ENCODE data around the gene CLDN2. TPM values are rescaled to one million over a fixed set of nuclear protein-coding genes. Genes with fewer than 3 reads are reported as not detected.

Gene CLDN2
- total and polyA plus RNA-seq, 10 of the 15 experiments (the other 5 are each of a cell fraction or from before 2014, with no cell fraction given), result 0.06 TPM; not detected in 9

DNA sequence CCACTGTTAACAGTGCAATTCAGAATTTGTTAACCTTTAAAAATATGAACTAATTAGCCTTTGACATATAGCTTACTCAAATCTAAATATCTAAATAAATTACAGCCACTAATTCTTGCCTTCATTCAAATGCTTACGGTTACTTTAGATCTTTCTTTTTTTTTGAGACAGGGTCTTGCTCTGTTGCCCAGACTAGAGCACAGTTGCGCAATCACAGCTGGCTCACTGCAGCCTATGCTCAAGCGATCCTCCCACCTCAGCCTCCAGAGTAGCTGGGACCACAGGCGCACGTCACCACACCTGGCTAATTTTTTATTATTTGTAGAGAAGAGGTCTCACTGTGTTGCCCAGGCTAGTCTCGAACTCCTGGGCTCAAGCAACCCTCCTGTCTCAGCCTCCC, 31.0 kb downstream of the CLDN2 start:
- in situ Hi-C loops (cut with MboI), result no loop called here
- SMC1A ChIA-PET (ENCODE audit: uncharacterized antibody, unreplicated experiment), result interaction anchor here (1.0 kb wide), 1 partner anchor 13 kb away, joined by 3 read pairs; no protein-coding TSS in a partner anchor
- intact Hi-C loops (cut with micrococcal nuclease; ENCODE audit: unreplicated experiment), result no loop called here

DNA sequence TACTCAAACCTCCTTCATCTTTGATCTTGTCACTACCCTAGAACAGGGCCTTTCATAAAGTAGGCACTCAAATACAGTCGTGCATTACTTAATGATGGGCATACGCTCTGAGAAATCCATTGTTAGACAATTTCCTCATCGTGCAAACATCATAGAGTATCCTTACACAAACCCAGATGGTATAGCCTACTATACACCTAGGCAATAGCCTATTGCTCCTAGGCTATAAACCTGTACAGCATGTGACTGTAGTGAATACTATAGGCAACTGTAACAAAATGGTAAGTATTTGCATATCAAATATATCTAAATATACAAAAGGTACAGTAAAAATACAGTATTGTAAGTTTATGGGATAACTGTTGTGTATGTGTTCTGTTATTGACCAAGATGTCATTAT, 31.9 kb downstream of the CLDN2 start:
- DNase-seq (ENCODE audit: low read depth, low spot score) (no peak), FAIRE-seq (no peak), ATAC-seq (no peak)
- no peaks in the 10 kb centered on the region for H3K4me1 ChIP-seq (ENCODE audit: control insufficient read depth, insufficient read depth, low read length)
- H3K79me2 ChIP-seq (ENCODE audit: control insufficient read depth, insufficient read depth, low read length), result no peaks in the 10 kb centered on the region
- no peaks in the 10 kb centered on the region for H3K36me3 ChIP-seq (ENCODE audit: control insufficient read depth in 2 of 2, insufficient read depth in 2 of 2, low read length in 1 of 2)
- no peaks in the 10 kb centered on the region for H4K20me1 ChIP-seq (ENCODE audit: control insufficient read depth, insufficient read depth)
- intact Hi-C loops (cut with micrococcal nuclease; ENCODE audit: unreplicated experiment) (no loop called here), in situ Hi-C loops (cut with MboI) (no loop called here)
- H3K27ac ChIP-seq (ENCODE audit: control insufficient read depth, insufficient read depth), result no peak overlapping the region
- no peak overlapping the region for H2AFZ ChIP-seq (ENCODE audit: control insufficient read depth, low read depth, low read length)
- no peaks in the 10 kb centered on the region; a peak in 1 of 4 replicates for H3K27me3 ChIP-seq (replicated peaks in 1 of 2; ENCODE audit: control insufficient read depth in 2 of 2, insufficient read depth in 2 of 2, low read length in 1 of 2)
- BruUV-seq (replicated peaks), result no TSS peak
- H3K4me3 ChIP-seq, result no peak overlapping the region
- SMC1A ChIA-PET (ENCODE audit: uncharacterized antibody, unreplicated experiment), result interaction anchor here (1.2 kb wide), 1 partner anchor 49 kb away, joined by 3 read pairs; the partner anchor contains the start of gene RIPPLY1
- no peak overlapping the region for H3K4me2 ChIP-seq (ENCODE audit: control insufficient read depth, insufficient read depth)
- POLR2A ChIA-PET, result no interaction called here
- RAD21 ChIA-PET (ENCODE audit: unreplicated experiment), result interaction anchor here (0.7 kb wide), 1 partner anchor 349 kb away, joined by 3 read pairs; no protein-coding TSS in a partner anchor
- CTCF ChIA-PET, result interaction anchor here (0.8 to 1.1 kb wide), 2 partner anchors 15 to 53 kb away, joined by 3 read pairs; no protein-coding TSS in a partner anchor
- no peaks in the 10 kb centered on the region for H3K9me3 ChIP-seq (replicated peaks; ENCODE audit: control insufficient read depth, insufficient read depth, low read length)
- H3K9ac ChIP-seq (ENCODE audit: control insufficient read depth, insufficient read depth, low read length), result no peak overlapping the region
- 42% methylated on average over 3 of the region's 3 CpGs for WGBS (ENCODE audit: insufficient coverage, insufficient replicate concordance, low lambda C conversion rate, missing lambda C conversion rate)
- TF ChIP-seq RUNX3 (IDR thresholded peaks at IDR 0.05; ENCODE audit: low read length) (no peak), ZZZ3 (IDR thresholded peaks at IDR 0.05; ENCODE audit: control insufficient read depth, insufficient read length, low read depth) (no peak), EGR1 (IDR thresholded peaks at IDR 0.05; ENCODE audit: borderline replicate concordance in 1 of 2, low read depth in 2 of 2, low read length in 2 of 2) (no peak), MTA2 (IDR thresholded peaks at IDR 0.05; ENCODE audit: low read depth) (no peak), CHD2 (IDR thresholded peaks at IDR 0.05; ENCODE audit: borderline replicate concordance, low read depth, low read length) (no peak), NFYA (IDR thresholded peaks at IDR 0.05; ENCODE audit: borderline replicate concordance, low read depth, low read length) (no peak), SP1 (IDR thresholded peaks at IDR 0.05; ENCODE audit: low read depth, low read length) (no peak), KAT2A (conservative IDR thresholded peaks at IDR 0.05; ENCODE audit: control insufficient read depth, low read depth, low read length) (no peak), POU2F2 (IDR thresholded peaks at IDR 0.05; ENCODE audit: borderline replicate concordance, low read depth, low read length) (no peak)
- TF ChIP-seq, protein P1, sequence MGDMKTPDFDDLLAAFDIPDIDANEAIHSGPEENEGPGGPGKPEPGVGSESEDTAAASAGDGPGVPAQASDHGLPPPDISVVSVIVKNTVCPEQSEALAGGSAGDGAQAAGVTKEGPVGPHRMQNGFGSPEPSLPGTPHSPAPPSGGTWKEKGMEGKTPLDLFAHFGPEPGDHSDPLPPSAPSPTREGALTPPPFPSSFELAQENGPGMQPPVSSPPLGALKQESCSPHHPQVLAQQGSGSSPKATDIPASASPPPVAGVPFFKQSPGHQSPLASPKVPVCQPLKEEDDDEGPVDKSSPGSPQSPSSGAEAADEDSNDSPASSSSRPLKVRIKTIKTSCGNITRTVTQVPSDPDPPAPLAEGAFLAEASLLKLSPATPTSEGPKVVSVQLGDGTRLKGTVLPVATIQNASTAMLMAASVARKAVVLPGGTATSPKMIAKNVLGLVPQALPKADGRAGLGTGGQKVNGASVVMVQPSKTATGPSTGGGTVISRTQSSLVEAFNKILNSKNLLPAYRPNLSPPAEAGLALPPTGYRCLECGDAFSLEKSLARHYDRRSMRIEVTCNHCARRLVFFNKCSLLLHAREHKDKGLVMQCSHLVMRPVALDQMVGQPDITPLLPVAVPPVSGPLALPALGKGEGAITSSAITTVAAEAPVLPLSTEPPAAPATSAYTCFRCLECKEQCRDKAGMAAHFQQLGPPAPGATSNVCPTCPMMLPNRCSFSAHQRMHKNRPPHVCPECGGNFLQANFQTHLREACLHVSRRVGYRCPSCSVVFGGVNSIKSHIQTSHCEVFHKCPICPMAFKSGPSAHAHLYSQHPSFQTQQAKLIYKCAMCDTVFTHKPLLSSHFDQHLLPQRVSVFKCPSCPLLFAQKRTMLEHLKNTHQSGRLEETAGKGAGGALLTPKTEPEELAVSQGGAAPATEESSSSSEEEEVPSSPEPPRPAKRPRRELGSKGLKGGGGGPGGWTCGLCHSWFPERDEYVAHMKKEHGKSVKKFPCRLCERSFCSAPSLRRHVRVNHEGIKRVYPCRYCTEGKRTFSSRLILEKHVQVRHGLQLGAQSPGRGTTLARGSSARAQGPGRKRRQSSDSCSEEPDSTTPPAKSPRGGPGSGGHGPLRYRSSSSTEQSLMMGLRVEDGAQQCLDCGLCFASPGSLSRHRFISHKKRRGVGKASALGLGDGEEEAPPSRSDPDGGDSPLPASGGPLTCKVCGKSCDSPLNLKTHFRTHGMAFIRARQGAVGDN (IDR thresholded peaks at IDR 0.05), result no peak
- TF ChIP-seq, protein P2, sequence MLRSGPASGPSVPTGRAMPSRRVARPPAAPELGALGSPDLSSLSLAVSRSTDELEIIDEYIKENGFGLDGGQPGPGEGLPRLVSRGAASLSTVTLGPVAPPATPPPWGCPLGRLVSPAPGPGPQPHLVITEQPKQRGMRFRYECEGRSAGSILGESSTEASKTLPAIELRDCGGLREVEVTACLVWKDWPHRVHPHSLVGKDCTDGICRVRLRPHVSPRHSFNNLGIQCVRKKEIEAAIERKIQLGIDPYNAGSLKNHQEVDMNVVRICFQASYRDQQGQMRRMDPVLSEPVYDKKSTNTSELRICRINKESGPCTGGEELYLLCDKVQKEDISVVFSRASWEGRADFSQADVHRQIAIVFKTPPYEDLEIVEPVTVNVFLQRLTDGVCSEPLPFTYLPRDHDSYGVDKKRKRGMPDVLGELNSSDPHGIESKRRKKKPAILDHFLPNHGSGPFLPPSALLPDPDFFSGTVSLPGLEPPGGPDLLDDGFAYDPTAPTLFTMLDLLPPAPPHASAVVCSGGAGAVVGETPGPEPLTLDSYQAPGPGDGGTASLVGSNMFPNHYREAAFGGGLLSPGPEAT (IDR thresholded peaks at IDR 0.05; ENCODE audit: low read depth), result no peak

More for the DNA sequence above, 31.0 kb downstream of the CLDN2 start:
- Histone ChIP-seq H3K79me2 (ENCODE audit: control insufficient read depth, insufficient read depth, low read length) (no peaks in the 10 kb centered on the region), H3K4me2 (ENCODE audit: control insufficient read depth, insufficient read depth) (no peak overlapping the region), H2AFZ (ENCODE audit: control insufficient read depth, low read depth, low read length) (no peak overlapping the region), H3K9ac (ENCODE audit: control insufficient read depth, insufficient read depth, low read length) (no peak overlapping the region), H3K27ac (ENCODE audit: control insufficient read depth, insufficient read depth) (no peak overlapping the region), H3K36me3 (ENCODE audit: control insufficient read depth in 2 of 2, insufficient read depth in 2 of 2, low read length in 1 of 2) (no peaks in the 10 kb centered on the region), H3K27me3 (replicated peaks in 1 of 2; ENCODE audit: control insufficient read depth in 2 of 2, insufficient read depth in 2 of 2, low read length in 1 of 2) (no peaks in the 10 kb centered on the region; a peak in 1 of 4 replicates), H3K4me3 (no peak overlapping the region), H4K20me1 (ENCODE audit: control insufficient read depth, insufficient read depth) (no peaks in the 10 kb centered on the region), H3K9me3 (replicated peaks; ENCODE audit: control insufficient read depth, insufficient read depth, low read length) (no peaks in the 10 kb centered on the region), H3K4me1 (ENCODE audit: control insufficient read depth, insufficient read depth, low read length) (no peaks in the 10 kb centered on the region)
- ChIA-PET RAD21 (ENCODE audit: unreplicated experiment) (interaction anchor here (0.7 kb wide), 1 partner anchor 350 kb away, joined by 3 read pairs; no protein-coding TSS in a partner anchor), CTCF (interaction anchor here (0.9 to 2.0 kb wide), 3 partner anchors 27 to 57 kb away, joined by 3 to 5 read pairs (median 5); no protein-coding TSS in a partner anchor), POLR2A (no interaction called here)
- BruUV-seq (replicated peaks), result no TSS peak
- DNase-seq (ENCODE audit: low read depth, low spot score) (no peak), FAIRE-seq (no peak), ATAC-seq (no peak)
- WGBS (ENCODE audit: insufficient coverage, insufficient replicate concordance, low lambda C conversion rate, missing lambda C conversion rate), result 57% methylated on average over 6 of the region's 6 CpGs
- TF ChIP-seq YBX1 (IDR thresholded peaks at IDR 0.05), result no peak
- TF ChIP-seq SREBF2 (IDR thresholded peaks at IDR 0.05; ENCODE audit: low read length), result no peak
- TF ChIP-seq RAD51 (IDR thresholded peaks at IDR 0.05), result no peak
